NCI-H187 treated with DMSO at 0.1 percent for 48 hours (cell line): ENCODE measurements around the gene CDCA5.

ENCODE experiments used
- DNase-seq: peaks from one replicate; lab custom pipeline; 2025; lab: John Stamatoyannopoulos, UW

Gene CDCA5

DNA sequence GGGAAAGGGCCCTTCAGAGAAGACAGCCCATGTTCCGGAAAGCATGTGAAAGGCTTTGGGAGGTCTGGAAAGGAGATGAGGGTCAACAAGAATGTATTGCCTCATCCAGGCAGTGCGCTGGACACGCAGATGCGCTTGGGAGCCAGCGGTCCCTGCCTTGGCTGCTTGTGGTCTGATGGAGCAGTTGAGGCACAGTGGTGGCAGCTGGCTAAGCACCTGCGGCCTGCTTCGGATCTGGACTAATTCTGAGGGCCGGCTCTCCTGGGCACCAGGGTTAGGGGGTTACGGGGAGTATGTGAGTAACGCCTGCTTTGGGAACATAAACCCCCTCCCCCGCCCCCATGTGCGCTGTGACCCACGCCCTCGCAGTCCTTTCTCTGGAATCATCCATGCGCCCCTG is 23.2 kb upstream of the CDCA5 start:
- no peak for DNase-seq

DNA sequence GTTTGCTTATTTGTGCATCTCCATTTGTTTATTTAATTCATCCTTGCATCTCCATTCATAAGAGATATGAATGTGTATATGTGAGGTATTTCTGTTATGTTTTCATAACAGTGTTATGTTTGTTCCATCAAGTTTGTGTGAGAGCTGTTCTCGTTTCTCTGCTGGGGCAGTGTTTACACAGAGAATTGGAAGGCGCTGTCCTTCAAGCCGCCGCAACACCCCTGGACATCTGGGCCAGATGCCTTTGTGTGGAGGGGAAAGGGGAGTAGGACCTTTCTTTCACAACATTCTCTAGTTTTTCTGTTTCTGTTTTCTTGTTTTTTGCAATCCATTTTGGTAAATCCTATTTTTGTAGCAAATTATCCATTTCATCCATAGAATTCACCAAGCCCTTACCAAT is 20.8 kb upstream of the CDCA5 start:
- DNase-seq, result no peak

DNA sequence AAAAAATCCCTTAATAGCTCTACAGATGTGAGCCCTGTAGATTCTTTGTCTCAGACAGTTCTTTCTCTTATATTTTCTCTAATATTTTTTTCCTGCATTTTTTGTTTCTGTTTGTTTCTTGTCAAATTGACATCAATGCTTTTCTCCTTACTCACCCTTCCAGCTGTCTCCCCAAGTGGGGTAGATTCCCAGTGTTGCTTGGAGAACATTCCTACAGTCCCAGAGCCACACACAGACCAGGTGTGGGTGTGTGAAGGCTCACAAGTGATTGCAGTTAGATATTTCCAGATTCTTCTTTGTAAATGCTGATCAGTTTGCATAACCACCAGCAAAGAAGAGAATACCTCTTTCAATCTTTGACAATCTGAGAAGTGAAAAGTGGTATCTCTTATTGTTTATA is 19.6 kb upstream of the CDCA5 start:
- DNase-seq, result no peak

DNA sequence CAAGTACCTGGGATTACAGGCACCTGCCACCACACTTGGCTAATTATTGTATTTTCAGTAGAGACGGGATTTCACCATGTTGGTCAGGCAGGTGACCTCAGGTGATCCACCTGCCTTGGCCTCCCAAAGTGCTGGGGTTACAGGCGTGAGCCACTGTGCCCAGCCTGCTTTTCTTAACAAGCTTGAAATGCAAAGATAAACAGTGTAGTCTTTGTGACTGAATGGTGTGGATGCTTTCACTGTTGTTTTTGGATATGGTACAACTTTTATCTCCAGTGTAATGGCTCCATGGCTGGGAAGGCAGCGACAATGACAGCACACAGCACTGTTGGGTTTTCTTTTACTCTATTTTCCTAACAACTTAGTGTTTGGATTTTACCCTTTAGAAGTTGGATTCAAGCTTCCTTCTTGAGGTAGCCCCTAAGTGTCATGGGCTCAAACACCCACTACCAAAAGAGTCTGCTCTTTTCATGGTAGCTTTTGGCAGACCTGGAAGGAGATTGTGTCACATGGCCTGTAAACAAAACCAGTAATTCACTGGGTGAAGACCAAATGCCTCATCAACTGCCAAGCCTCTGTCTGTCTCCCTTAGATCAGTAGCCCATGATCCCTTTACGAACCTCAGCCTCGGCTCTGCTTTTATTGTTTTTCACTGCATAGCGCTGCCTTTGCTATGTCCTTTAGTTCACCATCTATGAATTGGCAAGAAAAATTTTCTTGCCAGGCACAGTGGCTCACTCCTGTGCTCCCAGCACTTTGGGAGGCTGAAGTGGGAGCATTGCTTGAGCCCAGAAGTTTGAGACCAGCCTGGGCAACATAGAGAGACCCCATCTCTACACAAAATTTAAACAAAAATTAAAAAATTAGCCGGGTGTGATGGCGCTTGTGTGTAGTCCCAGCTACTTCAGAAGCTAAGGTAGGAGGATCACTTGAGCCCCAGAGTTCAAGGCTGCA is 18.6 kb upstream of the CDCA5 start:
- DNase-seq, result no peak

DNA sequence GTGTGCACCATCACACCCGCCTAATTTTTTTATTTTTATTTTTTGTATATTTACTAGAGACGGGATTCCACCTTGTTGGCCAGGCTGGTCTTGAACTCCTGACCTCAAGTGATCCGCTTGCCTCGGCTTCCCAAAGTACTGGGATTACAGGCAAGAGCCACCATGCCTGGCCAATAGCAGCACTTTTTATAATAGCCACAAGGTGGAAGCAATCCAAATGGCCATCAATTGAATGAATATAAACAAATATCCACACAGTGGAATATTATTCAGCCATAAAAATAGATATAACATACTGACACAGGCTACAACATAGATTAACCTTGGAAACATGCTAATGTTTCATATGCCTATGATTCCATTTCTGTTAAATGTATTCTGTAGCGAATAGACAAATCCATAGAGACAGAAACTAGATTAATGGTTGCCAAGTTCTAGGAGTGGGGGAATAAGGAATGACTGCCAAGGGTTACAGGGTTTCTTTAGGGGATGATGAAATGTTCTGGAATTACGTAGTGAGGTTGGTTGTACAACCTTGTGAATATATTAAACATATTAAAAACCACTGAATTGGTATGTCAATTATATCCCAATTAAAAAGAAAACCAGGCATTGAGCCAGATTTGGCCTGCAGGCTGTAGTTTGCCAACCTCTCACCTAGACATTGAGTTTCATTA is 17.0 kb upstream of the CDCA5 start:
- DNase-seq, result no peak

DNA sequence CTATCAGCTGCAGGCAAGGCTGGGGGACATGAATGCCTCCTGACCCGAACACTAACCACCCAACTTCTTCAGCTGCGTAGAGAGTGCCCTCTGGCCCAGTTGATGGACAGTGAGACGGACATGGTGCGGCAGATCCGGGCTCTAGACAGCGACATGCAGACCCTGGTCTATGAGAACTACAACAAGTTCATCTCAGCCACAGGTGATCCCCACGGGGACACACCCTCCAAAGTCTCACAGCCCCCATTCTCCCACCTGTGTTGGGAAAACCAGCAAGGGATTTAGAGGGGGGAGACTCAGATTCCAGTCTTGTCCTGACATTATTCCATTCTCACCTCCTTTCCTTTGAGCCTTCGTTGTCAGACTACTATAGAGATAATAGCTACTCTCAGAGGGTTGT is 13.1 kb upstream of the CDCA5 start:
- no peak for DNase-seq

DNA sequence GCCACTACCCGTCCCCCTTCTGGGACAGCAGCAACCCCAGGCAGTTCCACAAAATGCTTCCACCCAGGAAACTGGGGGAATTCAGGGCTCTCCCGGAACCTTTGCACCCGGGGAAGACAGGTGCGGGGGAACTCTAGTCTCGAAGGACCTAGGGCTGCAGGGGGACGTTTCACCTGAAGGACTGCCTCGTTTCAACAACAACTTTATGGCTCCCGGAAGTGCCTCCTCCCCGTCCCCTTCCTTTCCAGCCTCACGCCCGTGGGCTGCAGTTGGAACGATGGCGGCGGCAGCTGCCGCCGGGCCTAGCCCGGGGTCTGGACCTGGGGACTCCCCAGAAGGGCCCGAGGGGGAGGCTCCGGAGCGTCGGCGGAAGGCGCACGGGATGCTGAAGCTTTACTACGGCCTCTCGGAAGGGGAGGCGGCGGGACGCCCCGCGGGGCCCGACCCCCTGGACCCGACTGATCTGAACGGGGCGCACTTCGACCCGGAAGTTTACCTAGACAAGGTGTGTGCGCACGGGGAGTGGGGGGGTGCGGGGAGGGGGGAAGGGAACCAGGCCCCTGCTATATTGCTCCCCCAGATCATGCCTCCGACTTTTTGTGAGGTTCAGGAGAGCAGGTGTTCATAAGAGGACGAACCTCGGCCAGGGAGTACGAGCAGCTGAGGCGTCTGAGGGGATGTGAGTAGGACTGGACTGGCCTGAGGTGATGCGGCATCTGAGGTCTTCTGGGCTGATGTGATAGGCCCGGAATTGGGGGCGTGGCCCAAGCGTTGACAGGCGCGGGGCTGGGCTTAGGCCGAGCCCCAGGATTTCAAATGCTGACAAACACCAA is 12.3 kb upstream of the CDCA5 start, which contains the start of gene VPS51:
Gene VPS51 (plus strand): TSS at position 241 of the 833 bp plus-strand sequence. CDS start 37 bp downstream, at position 278.
- DNase-seq, result peak; percentile 37

DNA sequence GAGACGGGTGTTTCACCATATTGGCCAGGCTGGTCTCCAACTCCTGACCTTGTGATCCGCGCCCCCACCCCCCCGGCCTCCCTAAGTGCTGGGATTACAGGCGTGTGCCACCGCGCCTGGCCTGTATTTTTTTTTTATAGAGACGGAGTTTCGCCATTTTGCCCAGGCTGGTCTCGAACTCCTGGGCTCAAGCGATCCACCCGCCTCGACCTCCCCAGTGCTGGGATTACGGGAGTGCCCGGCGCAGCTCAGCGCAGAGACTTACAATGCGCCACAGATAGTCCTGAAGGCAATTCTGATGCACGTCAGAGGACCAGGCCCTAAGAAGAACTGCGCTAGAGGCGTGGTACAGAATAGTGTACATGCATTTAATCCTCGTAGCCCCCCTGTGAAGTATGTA is 11.6 kb upstream of the CDCA5 start:
- no peak for DNase-seq

DNA sequence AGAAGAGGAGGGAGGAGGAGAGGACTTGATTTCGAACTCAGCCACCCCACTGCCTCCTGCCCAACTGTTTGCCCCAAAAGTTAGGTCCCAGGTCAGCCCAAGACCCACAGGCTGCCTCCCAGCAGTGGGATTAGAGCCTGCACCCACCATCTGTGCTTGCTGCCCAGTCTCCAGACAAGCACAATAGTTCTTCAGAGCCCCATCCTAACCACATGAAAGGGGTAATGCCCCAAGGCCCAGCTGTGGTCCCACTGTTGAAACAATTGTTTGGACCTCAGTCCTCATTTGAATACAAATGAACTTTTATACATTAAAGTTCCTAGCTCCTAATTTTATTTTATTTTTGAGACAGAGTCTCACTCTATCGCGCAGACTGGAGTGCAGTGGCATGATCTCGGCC is 6.8 kb upstream of the CDCA5 start:
- no peak for DNase-seq

DNA sequence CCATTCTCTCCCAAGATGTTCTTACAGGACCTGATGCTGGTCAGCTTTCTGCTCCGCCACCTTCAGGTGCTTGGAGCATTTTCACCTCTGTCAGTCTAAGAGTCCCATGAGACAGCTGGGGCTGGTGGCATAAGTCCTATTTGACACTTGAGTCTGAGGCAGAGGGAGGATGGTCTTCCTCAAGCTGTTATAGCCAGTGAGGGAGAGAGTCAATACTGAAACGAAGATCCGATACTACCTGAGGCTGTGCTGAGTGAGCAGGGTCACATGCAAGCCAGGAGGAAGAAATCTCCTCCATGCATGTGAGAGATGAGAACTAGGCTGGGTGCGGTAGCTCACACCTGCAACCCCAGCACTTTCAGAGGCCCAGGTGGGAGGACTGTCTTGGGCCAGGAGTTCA is 5.8 kb upstream of the CDCA5 start:
- no peak for DNase-seq

DNA sequence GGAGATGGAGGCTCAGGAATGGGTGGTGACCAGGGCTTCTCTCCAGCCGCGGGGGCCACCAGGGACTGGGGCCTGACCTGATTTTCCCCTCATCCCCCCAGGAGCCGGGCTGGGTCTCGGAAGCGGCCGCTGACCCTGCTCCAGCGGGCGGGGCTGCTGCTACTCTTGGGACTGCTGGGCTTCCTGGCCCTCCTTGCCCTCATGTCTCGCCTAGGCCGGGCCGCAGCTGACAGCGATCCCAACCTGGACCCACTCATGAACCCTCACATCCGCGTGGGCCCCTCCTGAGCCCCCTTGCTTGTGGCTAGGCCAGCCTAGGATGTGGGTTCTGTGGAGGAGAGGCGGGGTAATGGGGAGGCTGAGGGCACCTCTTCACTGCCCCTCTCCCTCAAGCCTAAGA is 4.0 kb upstream of the CDCA5 start:
- DNase-seq, result no peak

DNA sequence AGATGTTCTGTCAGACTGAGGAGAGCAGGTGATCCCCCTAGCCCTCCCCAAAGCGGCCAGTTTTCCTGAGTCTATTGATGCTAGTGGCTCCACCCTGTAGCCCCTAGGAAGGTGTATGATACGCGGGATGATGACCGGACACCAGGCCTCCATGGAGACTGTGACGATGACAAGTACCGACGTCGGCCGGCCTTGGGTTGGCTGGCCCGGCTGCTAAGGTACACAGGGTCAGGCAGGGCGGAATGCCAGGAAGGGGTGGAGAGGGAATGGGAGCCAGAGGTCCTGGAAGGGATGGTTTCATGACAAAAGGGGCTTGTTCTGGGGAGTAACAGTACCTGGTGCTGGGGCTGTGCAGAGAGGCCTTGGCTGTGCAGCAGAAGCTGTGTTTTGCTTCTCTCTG is 3.4 kb upstream of the CDCA5 start:
- no peak for DNase-seq

DNA sequence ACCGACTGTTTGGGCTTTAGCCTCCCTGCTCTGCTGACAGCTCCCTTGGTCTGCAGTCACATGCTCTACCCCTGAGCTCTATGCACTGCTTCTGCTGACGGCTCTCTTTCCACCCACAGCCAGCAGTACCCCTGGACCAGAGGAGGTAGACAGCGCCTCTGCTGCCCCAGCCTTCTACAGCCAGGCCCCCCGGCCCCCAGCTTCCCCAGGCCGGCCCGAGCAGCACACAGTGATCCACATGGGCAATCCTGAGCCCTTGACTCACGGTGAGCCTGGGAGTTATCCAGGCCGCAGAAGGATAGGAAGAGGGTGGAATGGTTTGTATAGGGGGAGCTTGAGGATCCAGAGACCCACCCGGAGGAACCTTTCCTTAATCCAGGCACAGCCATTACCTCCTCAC is 3.0 kb upstream of the CDCA5 start:
- DNase-seq, result no peak

DNA sequence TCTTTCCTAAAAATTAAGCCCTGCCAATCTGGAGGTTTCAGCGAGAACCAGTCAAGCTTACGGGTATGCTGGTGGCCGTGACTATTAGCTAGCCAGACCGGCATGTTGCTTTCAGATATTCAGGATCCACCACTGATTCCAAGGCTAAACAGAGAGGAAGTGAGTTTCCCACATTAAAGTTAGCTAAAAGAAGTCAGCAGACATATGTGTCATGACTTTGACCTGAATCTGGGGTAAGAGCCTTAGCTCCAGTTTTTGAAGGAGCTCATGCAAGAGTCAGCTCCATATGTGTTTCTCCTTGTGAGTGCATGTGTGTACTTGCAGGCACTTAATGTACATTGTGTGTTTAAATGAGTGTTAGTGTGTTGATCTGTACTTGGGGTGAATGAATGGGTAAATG is 1.6 kb upstream of the CDCA5 start:
- no peak for DNase-seq

DNA sequence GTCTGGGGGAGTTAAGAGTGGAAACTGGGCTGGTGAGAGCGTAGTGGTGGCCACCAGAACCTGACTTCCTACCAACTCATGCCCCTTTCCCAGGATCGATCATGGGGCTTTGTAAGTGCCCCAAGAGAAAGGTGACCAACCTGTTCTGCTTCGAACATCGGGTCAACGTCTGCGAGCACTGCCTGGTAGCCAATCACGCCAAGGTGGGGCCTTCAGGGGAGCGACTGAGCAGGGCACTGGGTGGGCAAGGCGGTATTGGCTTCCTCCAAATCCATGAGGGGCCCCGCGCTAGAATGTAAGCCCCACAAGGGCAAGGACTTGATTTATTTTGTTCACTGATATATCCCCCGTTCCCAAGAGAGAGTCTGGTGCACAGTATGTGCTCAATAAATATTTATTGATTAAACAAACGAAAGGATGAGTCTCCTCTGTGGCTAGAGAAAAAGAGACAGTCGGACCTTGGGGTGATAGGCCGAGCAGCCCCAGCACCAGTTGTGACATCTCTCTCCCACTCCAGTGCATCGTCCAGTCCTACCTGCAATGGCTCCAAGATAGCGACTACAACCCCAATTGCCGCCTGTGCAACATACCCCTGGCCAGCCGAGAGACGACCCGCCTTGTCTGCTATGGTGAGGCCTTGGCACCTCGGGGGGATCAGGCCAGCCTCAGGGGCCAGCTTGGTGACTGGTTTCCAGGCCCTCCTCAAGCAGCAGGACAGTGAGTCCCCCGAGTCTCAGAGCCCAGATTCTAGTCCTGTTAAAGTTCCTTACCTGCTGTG is 947 bp upstream of the CDCA5 start:
- no peak for DNase-seq

DNA sequence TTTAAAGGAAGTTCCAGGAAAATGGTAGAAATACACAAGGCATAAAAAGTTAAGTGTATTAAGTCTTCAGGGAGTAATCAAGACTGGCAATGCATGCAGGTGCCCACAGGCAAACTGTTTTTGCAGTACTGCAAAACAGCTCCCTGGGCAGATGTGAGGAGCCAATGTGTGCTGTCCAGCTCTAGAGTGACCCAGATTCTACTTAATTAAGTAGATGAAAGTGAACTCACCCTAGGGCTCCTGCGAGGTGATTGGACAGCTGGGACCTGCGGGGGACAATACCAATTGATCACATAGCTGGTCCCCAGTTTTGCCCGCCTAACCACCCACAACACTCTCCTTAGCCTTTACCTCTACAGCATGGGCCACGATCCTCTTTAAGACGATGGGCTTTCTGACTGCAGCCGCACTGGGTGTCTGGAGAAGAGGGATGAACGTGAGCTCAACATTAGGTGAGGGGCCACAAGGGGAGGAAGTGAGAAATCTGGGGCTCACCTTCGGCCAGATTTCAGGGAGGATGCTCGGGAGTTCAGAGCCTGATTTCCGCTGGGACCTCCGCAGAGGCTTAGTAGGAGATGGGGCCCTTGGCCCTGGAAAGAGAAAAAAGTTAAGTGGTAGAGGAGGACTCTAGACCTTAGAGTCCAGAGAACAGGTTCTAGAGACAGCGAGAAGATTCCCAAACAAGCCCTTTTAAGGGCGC is 556 bp downstream of the CDCA5 start:
- no peak for DNase-seq

DNA sequence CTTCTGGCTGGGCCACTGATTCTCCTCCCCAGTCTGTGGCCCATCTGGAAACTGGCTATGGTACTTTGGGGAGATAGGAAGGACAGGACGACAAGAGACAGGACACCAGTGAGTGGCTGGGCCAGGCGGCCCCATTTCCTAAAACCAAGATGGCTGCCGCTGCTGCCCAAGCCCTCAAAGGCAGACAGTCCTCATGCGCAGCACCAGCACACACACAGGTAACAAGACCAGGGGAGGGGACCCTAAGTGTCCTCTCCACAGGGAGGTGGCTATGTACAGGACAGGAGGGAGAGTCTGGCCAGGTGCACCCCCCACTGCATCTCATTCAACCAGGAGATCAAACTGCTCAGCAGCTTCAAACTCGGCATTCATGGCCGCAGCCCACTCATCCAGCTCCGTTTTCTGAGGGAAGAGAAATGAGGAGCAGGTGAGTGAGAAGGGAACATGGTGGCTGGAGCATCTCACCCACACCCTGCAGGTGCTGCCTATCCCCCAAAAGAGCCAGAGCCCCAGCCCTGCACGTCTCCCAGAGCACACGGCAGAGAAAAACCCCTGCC is 5.0 kb downstream of the CDCA5 start:
- no peak for DNase-seq

DNA sequence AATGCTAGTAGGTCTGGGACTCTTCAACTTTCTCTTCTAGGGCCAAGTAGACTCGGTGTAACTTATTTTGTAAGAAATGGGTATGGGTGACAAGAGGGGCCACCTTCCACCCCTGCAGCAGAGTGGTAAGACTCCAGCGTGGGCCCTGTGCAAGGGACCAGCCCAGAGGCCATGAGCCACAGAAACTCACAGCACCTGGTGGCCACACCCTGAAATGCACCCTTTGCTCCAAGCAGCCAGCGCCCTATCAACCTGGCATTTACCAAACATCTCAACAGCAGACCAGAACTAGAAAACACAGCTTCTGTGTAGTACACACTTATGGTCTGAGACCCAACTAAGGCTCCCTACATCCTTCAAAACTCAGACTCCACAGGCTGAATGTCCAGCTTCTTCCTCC is 5.7 kb downstream of the CDCA5 start:
- DNase-seq, result no peak

DNA sequence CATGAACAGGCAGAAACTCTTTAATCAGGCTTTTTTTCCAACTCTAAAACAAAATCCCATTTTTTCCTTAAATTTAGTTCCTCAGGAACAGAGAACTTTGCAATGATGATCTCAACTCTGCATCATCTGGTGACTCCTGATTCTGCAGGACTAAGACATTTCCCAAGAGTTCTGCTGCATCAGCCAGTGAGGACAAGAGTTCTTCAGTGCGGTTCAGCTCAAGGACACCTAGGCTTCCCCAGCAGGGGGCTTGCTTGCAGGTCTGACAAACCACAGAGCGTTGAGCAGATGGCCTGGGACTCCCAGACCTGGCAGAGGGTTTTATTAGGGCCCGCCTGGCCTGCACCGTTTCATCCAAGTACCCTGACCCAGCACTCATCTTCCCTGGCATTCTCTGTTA is 6.4 kb downstream of the CDCA5 start:
- no peak for DNase-seq

DNA sequence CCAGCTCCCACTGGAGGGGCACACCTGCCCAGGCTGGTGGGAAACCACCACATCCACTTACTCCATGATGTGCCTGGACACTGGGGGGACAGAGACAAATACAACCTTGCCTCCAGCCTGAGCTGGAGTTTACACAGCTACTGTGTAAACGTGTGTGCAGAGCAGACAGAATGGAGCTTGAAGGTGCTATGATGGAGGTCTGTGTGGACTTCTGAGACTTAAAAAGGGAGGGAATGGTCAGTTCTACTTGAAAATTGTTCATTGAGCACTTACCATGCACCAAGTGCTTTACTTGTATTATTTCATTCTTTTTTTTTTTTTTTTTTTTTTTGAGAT is 11.2 kb downstream of the CDCA5 start:
- DNase-seq, result no peak
